HepG2 (cell line): Measurements from ENCODE around the gene UNC79.

Experiments used
- CTCF ChIP-seq: sonication (generic); formaldehyde crosslinking; IDR thresholded peaks from 2 replicates; pipeline ENCODE4 v1.5.0; 2020; ENCODE audit warnings: mild to moderate bottlenecking, missing genetic modification reagents, moderate library complexity
- FOXK1 ChIP-seq: sonication (generic); formaldehyde crosslinking; IDR thresholded peaks from 2 replicates; pipeline ENCODE4 v1.4.0; 2020; ENCODE audit warnings: low read depth, missing genetic modification reagents, borderline replicate concordance
- KAT8 ChIP-seq: IDR thresholded peaks from 2 replicates; pipeline ENCODE4 v1.6.1; 2016; ENCODE audit warnings: missing genetic modification reagents, missing compliant biosample characterization
- KLF6 ChIP-seq: IDR thresholded peaks from 2 replicates; pipeline ENCODE4 v1.8.0; 2016; ENCODE audit warnings: missing biosample characterization, missing genetic modification reagents
- MYNN ChIP-seq: sonication (generic); formaldehyde crosslinking; IDR thresholded peaks from 2 replicates; pipeline ENCODE4 v1.4.0; 2020; ENCODE audit warnings: mild to moderate bottlenecking, low read depth, missing genetic modification reagents
- NR3C1 ChIP-seq: sonication (generic); formaldehyde crosslinking; IDR thresholded peaks from 2 replicates; pipeline ENCODE4 v1.4.0; 2020; ENCODE audit warnings: missing genetic modification reagents
- ONECUT2 ChIP-seq: sonication (generic); formaldehyde crosslinking; IDR thresholded peaks from 2 replicates; pipeline ENCODE4 v1.4.0; 2020; ENCODE audit warnings: missing genetic modification reagents
- SRSF4 ChIP-seq: fragments of 200-400 bp; formaldehyde crosslinking; IDR thresholded peaks from one replicate; pipeline ENCODE4 v1.6.1; 2018; ENCODE audit warnings: mild to moderate bottlenecking, low read depth, low read length, moderate library complexity; ENCODE audit not compliant: poor library complexity, severe bottlenecking
- THAP11 ChIP-seq: IDR thresholded peaks from 2 replicates; pipeline ENCODE4 v1.6.1; 2016; ENCODE audit warnings: missing biosample characterization, missing genetic modification reagents
- ZNF232 ChIP-seq: sonication (generic); formaldehyde crosslinking; IDR thresholded peaks from 2 replicates; pipeline ENCODE4 v1.4.0; 2020; ENCODE audit warnings: missing genetic modification reagents, borderline replicate concordance
- ZNF766 ChIP-seq: sonication (generic); formaldehyde crosslinking; IDR thresholded peaks from 2 replicates; pipeline ENCODE4 v1.5.0; 2020; ENCODE audit warnings: missing genetic modification reagents, borderline replicate concordance
- ZNF792 ChIP-seq: IDR thresholded peaks from 2 replicates; pipeline ENCODE4 v1.6.1; 2016

GRCh38 chr14:93402951-93403350, 27.8 kb upstream of the UNC79 start:
- TF ChIP-seq ZNF792, result no peak
- TF ChIP-seq ONECUT2 (CRISPR knock-in tag), result no peak
- no peak for TF ChIP-seq THAP11
- TF ChIP-seq SRSF4, result no peak
- TF ChIP-seq FOXK1 (CRISPR knock-in tag), result no peak
- TF ChIP-seq ZNF766 (CRISPR knock-in tag), result no peak
- TF ChIP-seq CTCF (CRISPR knock-in tag), result no peak
- no peak for TF ChIP-seq MYNN (CRISPR knock-in tag)
- no peak for TF ChIP-seq NR3C1 (CRISPR knock-in tag)
- no peak for TF ChIP-seq KLF6
- TF ChIP-seq KAT8 (CRISPR knock-in tag), result no peak
- no peak for TF ChIP-seq ZNF232 (CRISPR knock-in tag)
